T-helper 1 cell (primary cell): ENCODE results near the gene RASSF5.
A peak's percentile ranks its signal among the peaks of the same experiment; 100 is the strongest.

Experiments used
- DNase-seq, 5 donors: peaks; one replicate each; pipeline ENCODE4 v3.0.0-alpha.2; 2012 to 2020

Gene RASSF5

GRCh38 chr1:206551296-206551985, 44.1 kb downstream of the RASSF5 start:
- no peak for DNase-seq

- peak; percentile 49 to 89 (median 65) for DNase-seq
Measured at GRCh38 chr1:206551986-206552326, 44.6 kb downstream of the RASSF5 start.

GRCh38 chr1:206554211-206554610, 46.9 kb downstream of the RASSF5 start:
- no peak for DNase-seq

GRCh38 chr1:206554701-206555472, 47.6 kb downstream of the RASSF5 start:
- DNase-seq, result no peak

GRCh38 chr1:206555473-206555935, 48.2 kb downstream of the RASSF5 start:
- DNase-seq, result peak in 1 of 5 donors; percentile 39

- DNase-seq, result peak in 1 of 5 donors; percentile 70
Measured at GRCh38 chr1:206556047-206556749, 48.9 kb downstream of the RASSF5 start.

GRCh38 chr1:206556750-206557635, 49.7 kb downstream of the RASSF5 start:
- DNase-seq, result peak; percentile 76 to 93 (median 80)

- DNase-seq, result peak in 2 of 5 donors; percentile 14 to 63
Measured at GRCh38 chr1:206557636-206558473, 50.5 kb downstream of the RASSF5 start.

- peak in 1 of 5 donors; percentile 38 for DNase-seq
Measured at GRCh38 chr1:206558794-206559671, 51.7 kb downstream of the RASSF5 start.

- no peak for DNase-seq
Measured at GRCh38 chr1:206559672-206559995, 52.3 kb downstream of the RASSF5 start.

- no peak for DNase-seq
Measured at GRCh38 chr1:206560007-206560716, 52.8 kb downstream of the RASSF5 start.

GRCh38 chr1:206563367-206564207, 56.3 kb downstream of the RASSF5 start:
- DNase-seq, result peak in 1 of 5 donors; percentile 65

GRCh38 chr1:206565995-206566394, 58.7 kb downstream of the RASSF5 start:
- no peak for DNase-seq

- no peak for DNase-seq
Measured at GRCh38 chr1:206566999-206567398, 59.7 kb downstream of the RASSF5 start.

- no peak for DNase-seq
Measured at GRCh38 chr1:206568256-206568655, 60.9 kb downstream of the RASSF5 start.

- DNase-seq, result no peak
Measured at GRCh38 chr1:206568779-206569352, 61.5 kb downstream of the RASSF5 start.

GRCh38 chr1:206569556-206569955, 62.2 kb downstream of the RASSF5 start:
- DNase-seq, result no peak

- DNase-seq, result no peak
Measured at GRCh38 chr1:206570529-206570928, 63.2 kb downstream of the RASSF5 start.

GRCh38 chr1:206572835-206573234, 65.5 kb downstream of the RASSF5 start:
- DNase-seq, result no peak
